ENCODE results near the gene ADARB2.

Gene ADARB2

GRCh38 chr10:1208366-1209311 lies 528.7 kb downstream of the ADARB2 start:
- CTCF ChIA-PET = no interaction called here
- POLR2A ChIA-PET (ENCODE audit: low non-redundant PET) = no interaction called here
- no peak for DNase-seq (ENCODE audit: low spot score)
- TF ChIP-seq CTCF (conservative IDR thresholded peaks at IDR 0.05; ENCODE audit: low read depth) = no peak
- no peak overlapping the region for H3K27ac ChIP-seq

GRCh38 chr10:1206601-1207000 lies 530.7 kb downstream of the ADARB2 start:
- POLR2A ChIA-PET (ENCODE audit: low non-redundant PET) = no interaction called here
- no peak for TF ChIP-seq CTCF (conservative IDR thresholded peaks at IDR 0.05; ENCODE audit: low read depth)
- CTCF ChIA-PET = no interaction called here
- no peak for DNase-seq (ENCODE audit: low spot score)
- H3K27ac ChIP-seq = no peak overlapping the region

- DNase-seq (ENCODE audit: low spot score) = no peak
- no peak overlapping the region for H3K27ac ChIP-seq
- ChIA-PET POLR2A (ENCODE audit: low non-redundant PET) (no interaction called here), CTCF (no interaction called here)
- TF ChIP-seq CTCF (conservative IDR thresholded peaks at IDR 0.05; ENCODE audit: low read depth) = no peak
Measured at GRCh38 chr10:1206101-1206500, 531.2 kb downstream of the ADARB2 start.

GRCh38 chr10:1205450-1206030 lies 531.8 kb downstream of the ADARB2 start:
- CTCF ChIA-PET = no interaction called here
- POLR2A ChIA-PET (ENCODE audit: low non-redundant PET) = no interaction called here
- TF ChIP-seq CTCF (conservative IDR thresholded peaks at IDR 0.05; ENCODE audit: low read depth) = no peak
- no peak for DNase-seq (ENCODE audit: low spot score)
- no peak overlapping the region for H3K27ac ChIP-seq

GRCh38 chr10:1204434-1205326 lies 532.6 kb downstream of the ADARB2 start:
- no peak for TF ChIP-seq CTCF (conservative IDR thresholded peaks at IDR 0.05; ENCODE audit: low read depth)
- ChIA-PET CTCF (no interaction called here), POLR2A (ENCODE audit: low non-redundant PET) (no interaction called here)
- H3K27ac ChIP-seq = no peak overlapping the region
- DNase-seq (ENCODE audit: low spot score) = no peak

- no peak for TF ChIP-seq CTCF (conservative IDR thresholded peaks at IDR 0.05; ENCODE audit: low read depth)
- H3K27ac ChIP-seq = no peak overlapping the region
- ChIA-PET CTCF (no interaction called here), POLR2A (ENCODE audit: low non-redundant PET) (no interaction called here)
- DNase-seq (ENCODE audit: low spot score) = no peak
Measured at GRCh38 chr10:1203704-1204103, 533.6 kb downstream of the ADARB2 start.
